ENCODE results near the gene EFCC1.
"Not testable (repeated sequence)": the region's sequence is repeated elsewhere in the genome, so short reads cannot be mapped to it uniquely, and the experiment has no call there.

Gene EFCC1

DNA sequence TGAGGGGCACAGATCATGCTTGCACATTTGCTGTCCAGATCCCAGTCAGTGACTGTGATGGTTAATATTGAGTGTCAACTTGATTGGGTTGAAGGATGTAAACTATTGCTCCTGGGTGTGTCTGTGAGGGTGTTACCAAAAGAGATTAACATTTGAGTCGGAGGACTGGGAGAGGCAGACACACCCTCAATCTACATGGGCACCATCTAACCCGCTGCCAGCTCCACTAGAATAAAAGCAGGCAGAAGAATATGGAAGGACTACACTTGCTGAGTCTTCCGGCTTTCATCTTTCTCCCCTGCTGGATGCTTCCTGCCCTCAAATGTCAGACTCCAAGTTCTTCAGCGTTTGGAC lies 64.6 kb downstream of the EFCC1 start:
- DNase-seq (ENCODE audit: low read depth, low spot score): no peak
- H3K4me3 ChIP-seq (ENCODE audit: low read depth, low read length): no peak overlapping the region
- in situ Hi-C loops (cut with HindIII; ENCODE audit: low sequenced_read_pairs): no loop called here
- TF ChIP-seq, protein P1, sequence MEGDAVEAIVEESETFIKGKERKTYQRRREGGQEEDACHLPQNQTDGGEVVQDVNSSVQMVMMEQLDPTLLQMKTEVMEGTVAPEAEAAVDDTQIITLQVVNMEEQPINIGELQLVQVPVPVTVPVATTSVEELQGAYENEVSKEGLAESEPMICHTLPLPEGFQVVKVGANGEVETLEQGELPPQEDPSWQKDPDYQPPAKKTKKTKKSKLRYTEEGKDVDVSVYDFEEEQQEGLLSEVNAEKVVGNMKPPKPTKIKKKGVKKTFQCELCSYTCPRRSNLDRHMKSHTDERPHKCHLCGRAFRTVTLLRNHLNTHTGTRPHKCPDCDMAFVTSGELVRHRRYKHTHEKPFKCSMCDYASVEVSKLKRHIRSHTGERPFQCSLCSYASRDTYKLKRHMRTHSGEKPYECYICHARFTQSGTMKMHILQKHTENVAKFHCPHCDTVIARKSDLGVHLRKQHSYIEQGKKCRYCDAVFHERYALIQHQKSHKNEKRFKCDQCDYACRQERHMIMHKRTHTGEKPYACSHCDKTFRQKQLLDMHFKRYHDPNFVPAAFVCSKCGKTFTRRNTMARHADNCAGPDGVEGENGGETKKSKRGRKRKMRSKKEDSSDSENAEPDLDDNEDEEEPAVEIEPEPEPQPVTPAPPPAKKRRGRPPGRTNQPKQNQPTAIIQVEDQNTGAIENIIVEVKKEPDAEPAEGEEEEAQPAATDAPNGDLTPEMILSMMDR (IDR thresholded peaks at IDR 0.05; ENCODE audit: low read depth, low read length): no peak

DNA sequence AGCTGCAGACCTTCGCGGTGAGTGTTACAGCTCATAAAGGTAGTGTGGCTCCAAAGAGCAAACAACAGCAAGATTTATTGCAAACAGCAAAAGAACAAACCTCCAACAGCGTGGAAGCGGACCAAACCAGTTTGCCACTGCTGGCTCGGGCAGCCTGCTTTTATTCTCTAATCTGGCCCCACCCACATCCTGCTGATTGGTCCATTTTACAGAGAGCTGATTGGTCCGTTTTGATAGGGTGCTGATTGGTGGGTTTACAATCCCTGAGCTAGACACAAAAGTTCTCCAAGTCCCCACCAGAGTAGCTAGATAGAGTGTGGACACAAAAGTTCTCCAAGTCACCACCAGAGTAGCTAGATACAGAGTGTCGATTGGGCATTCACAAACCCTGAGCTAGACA lies 66.6 kb downstream of the EFCC1 start:
- DNase-seq (ENCODE audit: low read depth, low spot score); in situ Hi-C loops (cut with HindIII; ENCODE audit: low sequenced_read_pairs); H3K4me3 ChIP-seq (ENCODE audit: low read depth, low read length): not testable (repeated sequence)

DNA sequence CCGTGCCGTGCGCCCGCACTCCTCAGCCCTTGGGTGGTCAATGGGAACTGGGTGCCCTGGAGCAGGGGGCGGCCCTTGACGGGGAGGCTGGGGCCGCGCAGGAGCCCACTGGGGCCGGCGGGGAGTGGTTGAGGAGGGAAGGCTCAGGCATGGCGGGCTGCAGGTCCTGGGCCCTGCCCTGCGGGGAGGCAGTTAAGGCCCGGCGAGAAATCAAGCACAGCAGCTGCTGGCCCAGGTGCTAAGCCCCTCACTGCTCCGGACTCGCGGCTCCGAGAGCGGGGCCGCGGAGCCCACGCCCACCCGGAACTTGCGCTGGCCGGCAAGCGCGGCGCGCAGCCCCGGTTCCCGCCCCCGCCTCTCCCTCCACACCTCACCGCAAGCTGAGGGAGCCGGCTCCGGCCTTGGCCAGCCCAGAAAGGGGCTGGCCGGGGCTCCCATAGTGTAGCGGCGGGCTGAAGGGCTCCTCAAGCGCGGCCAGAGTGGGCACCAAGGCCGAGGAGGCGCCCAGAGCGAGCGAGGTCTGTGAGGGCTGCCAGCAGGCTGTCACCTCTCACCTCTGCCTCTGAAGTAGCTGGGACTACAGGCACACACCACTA lies 67.3 kb downstream of the EFCC1 start:
- in situ Hi-C loops (cut with HindIII; ENCODE audit: low sequenced_read_pairs): no loop called here
- peak overlapping the region; percentile 15 for H3K4me3 ChIP-seq (ENCODE audit: low read depth, low read length)
- TF ChIP-seq, protein P1 (IDR thresholded peaks at IDR 0.05; ENCODE audit: low read depth, low read length): no peak
- no peak for DNase-seq (ENCODE audit: low read depth, low spot score)

DNA sequence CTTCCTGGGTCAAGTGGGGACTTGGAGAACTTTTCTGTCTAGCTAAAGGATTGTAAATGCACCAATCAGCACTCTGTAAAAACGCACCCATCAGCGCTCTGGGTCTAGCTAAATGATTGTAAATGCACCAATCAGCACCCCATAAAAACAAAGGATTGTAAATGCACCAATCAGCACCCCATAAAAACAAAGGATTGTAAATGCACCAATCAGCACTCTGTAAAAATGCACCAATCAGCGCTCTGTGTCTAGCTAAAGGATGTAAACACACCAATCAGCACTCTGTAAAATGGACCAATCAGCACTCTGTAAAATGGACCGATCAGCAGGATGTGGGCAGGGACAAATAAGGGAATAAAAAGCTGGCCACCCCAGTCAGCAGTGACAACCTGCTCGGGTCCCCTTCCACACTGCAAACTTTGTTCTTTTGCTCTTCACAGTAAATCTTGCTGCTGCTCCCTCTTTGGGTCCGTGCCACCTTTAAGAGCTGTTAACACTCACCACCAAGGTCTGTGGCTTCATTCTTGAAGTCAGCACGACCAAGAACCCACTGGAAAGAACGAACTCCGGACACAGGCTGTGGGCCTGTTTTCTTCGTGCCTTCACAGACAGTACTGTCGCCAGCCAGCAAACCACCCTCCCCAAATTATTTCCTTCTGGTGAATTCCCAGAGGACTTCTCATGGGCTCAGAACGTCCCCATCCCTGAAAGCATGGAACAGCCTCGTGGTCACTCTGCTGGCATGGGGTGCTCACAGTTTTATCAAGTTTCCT lies 68.4 kb downstream of the EFCC1 start:
- H3K4me3 ChIP-seq (ENCODE audit: low read depth, low read length); in situ Hi-C loops (cut with HindIII; ENCODE audit: low sequenced_read_pairs); DNase-seq (ENCODE audit: low read depth, low spot score): not testable (repeated sequence)

DNA sequence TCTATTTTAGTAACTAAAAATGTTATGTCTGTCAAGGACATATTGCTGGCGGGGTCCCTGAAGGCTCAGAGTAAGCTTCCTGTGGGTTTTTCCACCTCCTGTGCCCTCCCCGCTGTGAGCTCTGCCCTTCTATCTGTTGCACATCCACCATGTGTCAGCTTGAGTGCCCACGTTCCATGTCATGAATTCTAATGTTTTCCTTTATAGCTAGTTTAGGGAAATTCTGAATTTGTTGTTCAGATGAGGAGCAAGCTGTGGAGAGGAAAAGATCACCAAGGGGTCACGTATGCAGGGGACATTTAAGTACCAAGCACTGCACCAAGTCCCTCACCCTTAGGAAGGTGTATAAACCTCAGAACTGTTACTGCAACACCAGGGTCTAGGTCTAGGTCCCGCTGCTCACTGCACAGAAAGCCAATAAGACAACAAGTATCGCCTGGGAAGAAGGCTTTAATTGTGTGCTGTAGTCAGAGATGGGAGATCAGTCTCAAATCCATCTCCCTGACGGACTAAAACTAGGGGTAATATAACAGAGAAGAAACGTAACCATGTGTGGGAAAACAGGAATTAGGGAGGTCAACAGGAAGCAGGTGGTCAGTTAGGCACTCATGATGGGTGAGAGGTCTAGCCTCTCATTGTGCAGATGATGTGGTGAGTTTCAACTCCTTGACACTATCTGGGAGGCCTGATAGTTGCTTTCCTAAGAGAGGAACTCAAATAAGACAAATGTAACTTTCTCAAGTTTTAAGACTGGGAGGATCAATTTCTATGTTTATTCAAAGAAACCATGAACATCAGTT lies 69.2 kb downstream of the EFCC1 start:
- H3K4me3 ChIP-seq (ENCODE audit: low read depth, low read length): no peak overlapping the region
- in situ Hi-C loops (cut with HindIII; ENCODE audit: low sequenced_read_pairs): no loop called here
- no peak for DNase-seq (ENCODE audit: low read depth, low spot score)
- TF ChIP-seq, protein P1 (IDR thresholded peaks at IDR 0.05; ENCODE audit: low read depth, low read length): no peak

DNA sequence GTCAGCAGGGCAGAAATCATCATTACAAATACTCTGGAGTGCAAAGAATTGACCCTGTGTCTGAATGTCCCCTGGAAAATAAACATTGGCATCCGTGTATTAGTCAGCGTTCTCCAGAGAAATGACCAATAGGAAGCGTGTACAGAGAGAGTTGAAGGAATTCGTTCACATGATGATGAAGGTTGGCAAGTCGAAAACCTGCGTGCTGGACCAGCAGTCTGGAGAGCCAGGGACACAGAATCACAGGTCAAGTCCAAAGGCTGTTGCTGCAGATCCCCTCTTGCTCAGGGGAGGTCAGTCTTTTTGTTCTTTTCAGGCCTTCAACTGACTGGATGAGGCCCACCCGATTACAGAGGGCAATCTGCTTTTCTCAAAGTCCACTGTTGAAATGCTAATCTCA lies 76.1 kb downstream of the EFCC1 start:
- no peak overlapping the region for H3K4me3 ChIP-seq (ENCODE audit: low read depth, low read length)
- no peak for DNase-seq (ENCODE audit: low read depth, low spot score)
- in situ Hi-C loops (cut with HindIII; ENCODE audit: low sequenced_read_pairs): no loop called here
- TF ChIP-seq, protein P1 (IDR thresholded peaks at IDR 0.05; ENCODE audit: low read depth, low read length): no peak

DNA sequence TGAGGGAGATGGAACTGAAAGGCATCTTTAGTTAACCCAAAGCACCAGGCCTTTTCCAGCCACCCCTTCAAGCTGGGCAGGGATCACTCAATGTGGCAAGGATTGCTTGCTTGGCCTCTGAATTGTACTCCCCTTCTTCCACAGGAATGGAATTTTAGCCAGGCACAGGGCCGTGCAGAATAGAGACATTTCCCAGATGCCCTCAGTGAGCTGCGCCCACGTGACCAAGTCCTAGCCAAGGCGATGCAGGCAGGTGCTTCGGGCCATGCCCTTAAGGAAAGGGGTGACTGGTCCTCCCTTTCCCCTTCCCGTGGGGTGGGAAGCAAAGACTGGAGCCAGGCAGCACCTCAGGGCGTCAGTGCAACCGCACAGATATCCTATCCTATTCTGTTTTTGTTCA lies 77.4 kb downstream of the EFCC1 start:
- no peak for DNase-seq (ENCODE audit: low read depth, low spot score)
- TF ChIP-seq, protein P1 (IDR thresholded peaks at IDR 0.05; ENCODE audit: low read depth, low read length): no peak
- H3K4me3 ChIP-seq (ENCODE audit: low read depth, low read length): no peak overlapping the region
- in situ Hi-C loops (cut with HindIII; ENCODE audit: low sequenced_read_pairs): no loop called here
